ENCODE data around the gene GALNT16.
"Not testable (repeated sequence)": the region's sequence is repeated elsewhere in the genome, so short reads cannot be mapped to it uniquely, and the experiment has no call there.

GALNT16 gene

GRCh38 chr14:69259527-69260189, at the start of gene GALNT16:
Gene GALNT16, plus strand, starts transcription at chr14:69260158. Its CDS starts 133 bp downstream, at chr14:69260291.
- Histone ChIP-seq H3K9me3 (ENCODE audit: control insufficient read depth, insufficient read depth, low read length) (no peaks in the 10 kb centered on the region), H3F3A (ENCODE audit: control insufficient read depth, insufficient read depth) (no peaks in the 10 kb centered on the region), H3K36me3 (ENCODE audit: control insufficient read depth, low read length) (no peaks in the 10 kb centered on the region), H3K4me2 (ENCODE audit: low read length) (peak within 1 kb of the TSS; percentile 69), H3K27ac (ENCODE audit: low read depth, low read length) (no peak within 1 kb of the TSS), H3K4me3 (ENCODE audit: low read length) (peak within 1 kb of the TSS; percentile 61; the same call in 1 of the 2 replicates), H4K20me1 (ENCODE audit: control insufficient read depth, insufficient read depth, low read depth, low read length) (no peaks in the 10 kb centered on the region), H3K9me2 (replicated peaks; ENCODE audit: control insufficient read depth, low read length) (no peaks in the 10 kb centered on the region), H3K4me1 (ENCODE audit: control insufficient read depth, low read length) (peaks cover 7% of the 10 kb centered on the region; the same call in 1 of the 2 replicates), H3K27me3 (ENCODE audit: control insufficient read depth, low read length) (peaks cover 57% of the 10 kb centered on the region), H3K79me2 (ENCODE audit: control insufficient read depth, low read length) (no peaks in the 10 kb centered on the region)
- TF ChIP-seq CTCF (IDR thresholded peaks at IDR 0.05; ENCODE audit: low read depth, low read length, poor library complexity, severe bottlenecking), result no peak
- no peak for TF ChIP-seq EZH2phosphoT487 (IDR thresholded peaks at IDR 0.05; ENCODE audit: borderline replicate concordance, low read length)

DNA sequence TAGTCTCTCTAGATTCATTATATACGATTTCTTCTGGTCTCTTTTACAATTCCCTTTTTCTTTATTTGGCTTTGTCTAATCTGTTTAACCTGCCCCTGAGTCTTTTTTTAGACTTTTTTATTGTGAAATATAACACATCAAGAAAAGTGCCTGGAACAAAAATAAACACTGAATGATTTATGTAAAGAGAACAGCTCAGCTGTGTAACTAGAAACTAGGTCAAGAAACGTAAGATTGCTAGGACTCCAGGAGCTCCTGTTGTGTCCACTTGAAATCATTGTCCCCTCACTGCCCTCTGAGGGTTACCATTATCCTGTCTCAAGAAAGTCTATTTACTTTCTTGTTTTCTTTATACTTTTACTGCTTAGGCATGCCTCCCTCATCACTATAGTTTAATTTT, 45.6 kb upstream of the GALNT16 start:
- no peaks in the 10 kb centered on the region for H3F3A ChIP-seq (ENCODE audit: control insufficient read depth, insufficient read depth)
- TF ChIP-seq CTCF (IDR thresholded peaks at IDR 0.05; ENCODE audit: low read depth, low read length, poor library complexity, severe bottlenecking) (no peak), EZH2phosphoT487 (IDR thresholded peaks at IDR 0.05; ENCODE audit: borderline replicate concordance, low read length) (no peak)
- H3K4me2 ChIP-seq (ENCODE audit: low read length), result no peak overlapping the region
- H3K27ac ChIP-seq (ENCODE audit: low read depth, low read length), result no peak overlapping the region
- no peaks in the 10 kb centered on the region for H3K4me1 ChIP-seq (ENCODE audit: control insufficient read depth, low read length)
- H4K20me1 ChIP-seq (ENCODE audit: control insufficient read depth, insufficient read depth, low read depth, low read length), result no peaks in the 10 kb centered on the region
- no peaks in the 10 kb centered on the region for H3K9me3 ChIP-seq (ENCODE audit: control insufficient read depth, insufficient read depth, low read length)
- H3K4me3 ChIP-seq (ENCODE audit: low read length), result no peak overlapping the region
- H3K36me3 ChIP-seq (ENCODE audit: control insufficient read depth, low read length), result no peaks in the 10 kb centered on the region
- H3K79me2 ChIP-seq (ENCODE audit: control insufficient read depth, low read length), result no peaks in the 10 kb centered on the region
- no peaks in the 10 kb centered on the region for H3K9me2 ChIP-seq (replicated peaks; ENCODE audit: control insufficient read depth, low read length)
- no peaks in the 10 kb centered on the region for H3K27me3 ChIP-seq (ENCODE audit: control insufficient read depth, low read length)

DNA sequence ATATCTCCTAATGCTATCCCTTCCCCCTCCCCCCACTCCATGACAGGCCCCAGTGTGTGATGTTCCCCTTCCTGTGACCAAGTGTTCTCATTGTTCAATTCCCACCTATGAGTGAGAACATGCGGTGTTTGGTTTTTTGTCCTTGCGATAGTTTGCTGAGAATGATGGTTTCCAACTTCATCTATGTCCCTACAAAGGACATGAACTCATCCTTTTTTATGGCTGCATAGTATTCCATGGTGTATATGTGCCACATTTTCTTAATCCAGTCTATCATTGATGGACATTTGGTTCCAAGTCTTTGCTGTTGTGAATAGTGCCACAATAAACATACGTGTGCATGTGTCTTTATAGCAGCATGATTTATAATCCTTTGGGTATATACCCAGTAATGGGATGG, 42.3 kb upstream of the GALNT16 start:
- H3K36me3 ChIP-seq (ENCODE audit: control insufficient read depth, low read length); H4K20me1 ChIP-seq (ENCODE audit: control insufficient read depth, insufficient read depth, low read depth, low read length); H3K4me1 ChIP-seq (ENCODE audit: control insufficient read depth, low read length); H3K9me2 ChIP-seq (replicated peaks; ENCODE audit: control insufficient read depth, low read length); H3K27me3 ChIP-seq (ENCODE audit: control insufficient read depth, low read length); H3K9me3 ChIP-seq (ENCODE audit: control insufficient read depth, insufficient read depth, low read length); H3K4me2 ChIP-seq (ENCODE audit: low read length); H3K79me2 ChIP-seq (ENCODE audit: control insufficient read depth, low read length); H3K27ac ChIP-seq (ENCODE audit: low read depth, low read length); H3F3A ChIP-seq (ENCODE audit: control insufficient read depth, insufficient read depth); H3K4me3 ChIP-seq (ENCODE audit: low read length): not testable (repeated sequence)

DNA sequence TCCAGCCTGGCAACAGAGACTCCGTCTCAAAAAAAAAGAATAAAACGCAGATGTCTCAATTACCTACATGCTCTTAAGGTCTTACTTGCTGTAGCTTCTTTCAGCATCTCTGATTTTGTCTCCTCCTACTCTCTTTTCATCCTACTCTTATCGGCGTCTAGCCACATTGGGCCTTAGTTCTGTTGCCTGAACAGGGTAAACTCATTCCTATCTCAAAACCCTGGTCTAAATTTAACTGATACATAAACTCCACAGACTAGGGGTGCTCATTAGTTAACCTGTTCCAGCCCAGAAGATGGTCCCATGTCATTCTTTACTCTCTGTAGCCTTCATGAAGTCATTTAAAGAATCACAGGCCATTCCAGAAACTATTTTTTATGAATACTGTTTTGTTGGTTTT, 35.0 kb upstream of the GALNT16 start:
- Histone ChIP-seq H3K27ac (ENCODE audit: low read depth, low read length) (no peak overlapping the region), H3K9me2 (replicated peaks; ENCODE audit: control insufficient read depth, low read length) (no peaks in the 10 kb centered on the region), H3K36me3 (ENCODE audit: control insufficient read depth, low read length) (no peaks in the 10 kb centered on the region), H4K20me1 (ENCODE audit: control insufficient read depth, insufficient read depth, low read depth, low read length) (no peaks in the 10 kb centered on the region), H3K4me2 (ENCODE audit: low read length) (no peak overlapping the region), H3F3A (ENCODE audit: control insufficient read depth, insufficient read depth) (no peaks in the 10 kb centered on the region), H3K27me3 (ENCODE audit: control insufficient read depth, low read length) (no peaks in the 10 kb centered on the region), H3K4me3 (ENCODE audit: low read length) (no peak overlapping the region), H3K79me2 (ENCODE audit: control insufficient read depth, low read length) (no peaks in the 10 kb centered on the region), H3K4me1 (ENCODE audit: control insufficient read depth, low read length) (no peaks in the 10 kb centered on the region), H3K9me3 (ENCODE audit: control insufficient read depth, insufficient read depth, low read length) (no peaks in the 10 kb centered on the region)
- no peak for TF ChIP-seq EZH2phosphoT487 (IDR thresholded peaks at IDR 0.05; ENCODE audit: borderline replicate concordance, low read length)
- TF ChIP-seq CTCF (IDR thresholded peaks at IDR 0.05; ENCODE audit: low read depth, low read length, poor library complexity, severe bottlenecking), result no peak

Measured in DOHH2 (cell line).